ENCODE results near the gene EMC8.

DNA sequence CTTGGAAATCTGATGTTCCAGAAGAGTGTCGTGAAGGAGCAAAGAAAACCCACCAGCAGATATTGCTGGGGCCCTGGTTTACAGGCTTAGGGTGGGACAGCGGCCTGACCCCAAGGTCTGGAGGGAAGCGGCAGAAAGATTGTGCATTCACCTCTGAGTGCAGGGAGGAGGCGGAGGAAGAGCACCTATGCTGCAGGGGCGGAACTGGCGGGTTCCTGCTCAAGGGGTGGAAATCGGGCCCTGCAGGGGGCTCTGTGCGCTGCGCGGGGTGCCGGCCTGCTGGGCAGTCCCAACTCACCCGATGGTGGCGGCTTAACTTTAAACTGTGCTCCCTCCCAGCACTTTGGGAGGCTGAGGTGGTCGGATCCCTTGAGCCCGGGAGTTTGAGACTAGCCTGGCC lies 47.7 kb upstream of the EMC8 start:
- TF ChIP-seq POLR2A (IDR thresholded peaks at IDR 0.05) = no peak
- TF ChIP-seq, protein P1, sequence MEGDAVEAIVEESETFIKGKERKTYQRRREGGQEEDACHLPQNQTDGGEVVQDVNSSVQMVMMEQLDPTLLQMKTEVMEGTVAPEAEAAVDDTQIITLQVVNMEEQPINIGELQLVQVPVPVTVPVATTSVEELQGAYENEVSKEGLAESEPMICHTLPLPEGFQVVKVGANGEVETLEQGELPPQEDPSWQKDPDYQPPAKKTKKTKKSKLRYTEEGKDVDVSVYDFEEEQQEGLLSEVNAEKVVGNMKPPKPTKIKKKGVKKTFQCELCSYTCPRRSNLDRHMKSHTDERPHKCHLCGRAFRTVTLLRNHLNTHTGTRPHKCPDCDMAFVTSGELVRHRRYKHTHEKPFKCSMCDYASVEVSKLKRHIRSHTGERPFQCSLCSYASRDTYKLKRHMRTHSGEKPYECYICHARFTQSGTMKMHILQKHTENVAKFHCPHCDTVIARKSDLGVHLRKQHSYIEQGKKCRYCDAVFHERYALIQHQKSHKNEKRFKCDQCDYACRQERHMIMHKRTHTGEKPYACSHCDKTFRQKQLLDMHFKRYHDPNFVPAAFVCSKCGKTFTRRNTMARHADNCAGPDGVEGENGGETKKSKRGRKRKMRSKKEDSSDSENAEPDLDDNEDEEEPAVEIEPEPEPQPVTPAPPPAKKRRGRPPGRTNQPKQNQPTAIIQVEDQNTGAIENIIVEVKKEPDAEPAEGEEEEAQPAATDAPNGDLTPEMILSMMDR (IDR thresholded peaks at IDR 0.05) = no peak
- TF ChIP-seq EP300 (IDR thresholded peaks at IDR 0.05) = no peak

All from gastroesophageal sphincter (tissue), 3 donors.